DOHH2 (cell line): ENCODE data around the gene CDH18.

Experiments used
- EZH2phosphoT487 ChIP-seq: fragments of 200-600 bp; sonication (generic); IDR thresholded peaks from 2 replicates; pipeline ENCODE4 v1.6.1; 2017; ENCODE audit warnings: borderline replicate concordance, mild to moderate bottlenecking, antibody characterized with exemption, low read length, moderate library complexity, mixed read lengths
- TF ChIP-seq, protein P1 (sequence below): fragments of 200-600 bp; sonication (generic); IDR thresholded peaks from one replicate; pipeline ENCODE4 v1.5.1; 2014; ENCODE audit warnings: antibody characterized with exemption, mild to moderate bottlenecking, low read depth, low read length; ENCODE audit not compliant: poor library complexity, severe bottlenecking

DNA sequence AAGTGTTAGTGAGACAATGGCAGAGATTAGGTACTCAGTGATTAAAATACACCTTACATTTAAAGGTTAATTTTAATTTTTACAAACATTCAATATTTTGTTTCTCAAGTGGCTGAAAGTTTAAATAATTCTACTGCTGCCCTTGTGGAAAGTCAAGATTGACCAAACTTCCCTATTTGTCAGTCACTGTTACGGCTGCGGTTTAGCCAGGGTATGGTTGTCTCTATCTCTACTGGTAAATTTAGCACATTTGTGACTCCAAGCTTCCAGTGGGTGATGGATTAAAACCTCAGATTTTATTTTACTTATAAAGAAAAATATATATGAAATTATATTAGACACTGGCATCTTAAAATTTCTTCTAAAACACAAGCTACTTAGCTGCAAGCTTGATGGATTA is 368.4 kb downstream of the CDH18 start:
- TF ChIP-seq EZH2phosphoT487, result no peak
- TF ChIP-seq, protein P1, sequence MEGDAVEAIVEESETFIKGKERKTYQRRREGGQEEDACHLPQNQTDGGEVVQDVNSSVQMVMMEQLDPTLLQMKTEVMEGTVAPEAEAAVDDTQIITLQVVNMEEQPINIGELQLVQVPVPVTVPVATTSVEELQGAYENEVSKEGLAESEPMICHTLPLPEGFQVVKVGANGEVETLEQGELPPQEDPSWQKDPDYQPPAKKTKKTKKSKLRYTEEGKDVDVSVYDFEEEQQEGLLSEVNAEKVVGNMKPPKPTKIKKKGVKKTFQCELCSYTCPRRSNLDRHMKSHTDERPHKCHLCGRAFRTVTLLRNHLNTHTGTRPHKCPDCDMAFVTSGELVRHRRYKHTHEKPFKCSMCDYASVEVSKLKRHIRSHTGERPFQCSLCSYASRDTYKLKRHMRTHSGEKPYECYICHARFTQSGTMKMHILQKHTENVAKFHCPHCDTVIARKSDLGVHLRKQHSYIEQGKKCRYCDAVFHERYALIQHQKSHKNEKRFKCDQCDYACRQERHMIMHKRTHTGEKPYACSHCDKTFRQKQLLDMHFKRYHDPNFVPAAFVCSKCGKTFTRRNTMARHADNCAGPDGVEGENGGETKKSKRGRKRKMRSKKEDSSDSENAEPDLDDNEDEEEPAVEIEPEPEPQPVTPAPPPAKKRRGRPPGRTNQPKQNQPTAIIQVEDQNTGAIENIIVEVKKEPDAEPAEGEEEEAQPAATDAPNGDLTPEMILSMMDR, result no peak
